HCT116 (cell line): ENCODE data around the gene ACSS1.

ENCODE experiments used
- CEBPB ChIP-seq: IDR thresholded peaks from 2 replicates; pipeline ENCODE4 v1.6.1; 2012; ENCODE audit warnings: low read depth
- CTCF ChIP-seq, 3 experiments: fragments of 200-600 bp in 1 of 3; sonication (generic) in 1 of 3; IDR thresholded peaks in 2 of 3; conservative IDR thresholded peaks in 1 of 3; 2 replicates each; pipeline ENCODE4 v1.5.1; 2012 to 2017; ENCODE audit warnings: low read depth in 2 of 3, low read length in 2 of 3, antibody characterized with exemption in 1 of 3, borderline replicate concordance in 1 of 3, control low read depth in 1 of 3, mild to moderate bottlenecking in 1 of 3, mixed read lengths in 1 of 3, mixed run types in 1 of 3, moderate library complexity in 1 of 3; ENCODE audit not compliant: insufficient read depth in 1 of 3
- ELF1 ChIP-seq: IDR thresholded peaks from 2 replicates; pipeline ENCODE4 v1.6.1; 2012; ENCODE audit warnings: low read depth, borderline replicate concordance
- EZH2phosphoT487 ChIP-seq: fragments of 200-600 bp; IDR thresholded peaks from 2 replicates; pipeline ENCODE4 v1.6.1; 2018; ENCODE audit warnings: antibody characterized with exemption, borderline replicate concordance
- MAX ChIP-seq: IDR thresholded peaks from 2 replicates; pipeline ENCODE4 v1.6.1; 2012
- POLR2A ChIP-seq: IDR thresholded peaks from 2 replicates; pipeline ENCODE4 v1.7.0; 2011; ENCODE audit warnings: borderline replicate concordance; ENCODE audit not compliant: insufficient read depth, insufficient read length; ENCODE audit errors: extremely low read depth
- POLR2AphosphoS5 ChIP-seq: IDR thresholded peaks from 2 replicates; pipeline ENCODE4 v1.6.1; 2011; ENCODE audit warnings: mild to moderate bottlenecking, low read depth, low read length, moderate library complexity
- RAD21 ChIP-seq: IDR thresholded peaks from 2 replicates; pipeline ENCODE4 v1.6.1; 2012; ENCODE audit warnings: low read depth, mild to moderate bottlenecking
- REST ChIP-seq: IDR thresholded peaks from 2 replicates; pipeline ENCODE4 v1.6.1; 2012; ENCODE audit warnings: low read depth
- ZBTB33 ChIP-seq: IDR thresholded peaks from 2 replicates; pipeline ENCODE4 v1.6.1; 2011; ENCODE audit warnings: mild to moderate bottlenecking, low read length, moderate library complexity; ENCODE audit not compliant: insufficient replicate concordance; ENCODE audit errors: extremely low read depth
- ZNF274 ChIP-seq: fragments of 200-500 bp; sonication (Bioruptor generic); IDR thresholded peaks from 2 replicates; pipeline ENCODE4 v1.6.1; 2014; ENCODE audit warnings: mild to moderate bottlenecking, low read depth, low read length, inconsistent platforms

- TF ChIP-seq POLR2AphosphoS5 (no peak), CTCF (IDR thresholded peaks at IDR 0.05 in 2 of 3, conservative IDR thresholded peaks at IDR 0.05 in 1 of 3; ENCODE audit: borderline replicate concordance in 1 of 3, insufficient read depth in 1 of 3, low read depth in 2 of 3, low read length in 2 of 3) (no peak), RAD21 (no peak), REST (no peak), POLR2A (no peak), MAX (no peak), ELF1 (no peak), ZNF274 (no peak), ZBTB33 (no peak), CEBPB (no peak), EZH2phosphoT487 (no peak)
Observed at GRCh38 chr20:24971376-24972101, 86.4 kb downstream of the ACSS1 start.
